ENCODE results near the gene TRAF3. TPM values are rescaled to one million over a fixed set of nuclear protein-coding genes. Genes with fewer than 3 reads are reported as not detected.

The TRAF3 gene
- total RNA-seq, 2 experiments from 2014 or later, result 66.4 to 83.7 TPM

DNA sequence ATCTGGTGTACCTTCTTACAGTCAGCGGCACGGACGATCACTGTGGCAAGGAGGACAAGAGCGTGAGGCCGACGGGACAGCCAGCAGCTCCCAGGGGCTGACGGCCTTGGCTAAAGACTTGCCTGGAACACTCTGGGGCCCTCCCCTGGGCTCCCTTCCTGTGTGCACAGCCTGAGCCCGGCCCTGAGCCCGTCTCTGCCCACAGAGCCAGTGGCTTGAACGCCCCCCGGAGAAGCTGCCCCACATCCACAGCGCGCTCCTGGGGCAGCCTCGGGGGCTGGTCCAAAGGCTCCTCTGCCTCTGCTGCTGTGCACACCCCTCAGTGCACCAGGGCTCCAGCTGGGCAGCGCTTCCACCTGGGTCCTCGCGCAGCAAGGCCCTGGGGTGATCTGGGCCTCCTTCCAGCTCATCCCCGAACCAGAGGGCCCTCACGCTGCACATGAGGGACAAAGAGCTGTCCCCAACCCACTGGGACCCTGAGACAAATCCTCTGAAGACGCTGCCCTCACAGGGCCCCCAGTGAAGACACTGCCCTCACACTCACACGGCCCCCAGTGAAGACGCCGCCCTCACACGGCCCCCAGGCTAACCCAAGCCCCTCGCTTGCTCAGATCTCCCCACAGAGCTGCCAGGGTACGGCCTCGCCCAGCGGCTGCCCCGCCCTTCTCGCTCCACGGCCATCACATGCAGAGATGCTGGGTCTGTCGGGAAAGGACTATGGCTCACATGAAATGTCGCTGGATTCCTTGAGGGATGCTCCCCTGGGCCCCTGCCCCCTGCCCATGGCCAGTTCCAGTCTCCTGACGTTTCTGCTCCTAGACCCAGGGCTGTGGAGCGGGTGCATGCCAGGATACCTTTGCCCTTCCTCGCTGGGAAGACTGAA lies 167.4 kb downstream of the TRAF3 start:
- Mint-ChIP-seq H3K36me3 (ENCODE audit: low read depth) (peaks cover 3% of the 10 kb centered on the region), H3K4me3 (no peak overlapping the region), H3K27me3 (no peaks in the 10 kb centered on the region), H3K9me3 (ENCODE audit: low read depth) (no peaks in the 10 kb centered on the region), H3K4me1 (peaks cover 22% of the 10 kb centered on the region), H3K27ac (no peak overlapping the region)
- ChIA-PET POLR2A (interaction anchor here (0.6 kb wide), 1 partner anchor 9 kb away, joined by 10 read pairs; no protein-coding TSS in a partner anchor), CTCF (interaction anchor here (0.7 to 1.1 kb wide), 2 partner anchors 13 to 250 kb away, joined by 3 read pairs; no protein-coding TSS in a partner anchor)
- DNase-seq (no peak), ATAC-seq (no peak)
- intact Hi-C loops (cut with DNase I, micrococcal nuclease), result no loop called here

DNA sequence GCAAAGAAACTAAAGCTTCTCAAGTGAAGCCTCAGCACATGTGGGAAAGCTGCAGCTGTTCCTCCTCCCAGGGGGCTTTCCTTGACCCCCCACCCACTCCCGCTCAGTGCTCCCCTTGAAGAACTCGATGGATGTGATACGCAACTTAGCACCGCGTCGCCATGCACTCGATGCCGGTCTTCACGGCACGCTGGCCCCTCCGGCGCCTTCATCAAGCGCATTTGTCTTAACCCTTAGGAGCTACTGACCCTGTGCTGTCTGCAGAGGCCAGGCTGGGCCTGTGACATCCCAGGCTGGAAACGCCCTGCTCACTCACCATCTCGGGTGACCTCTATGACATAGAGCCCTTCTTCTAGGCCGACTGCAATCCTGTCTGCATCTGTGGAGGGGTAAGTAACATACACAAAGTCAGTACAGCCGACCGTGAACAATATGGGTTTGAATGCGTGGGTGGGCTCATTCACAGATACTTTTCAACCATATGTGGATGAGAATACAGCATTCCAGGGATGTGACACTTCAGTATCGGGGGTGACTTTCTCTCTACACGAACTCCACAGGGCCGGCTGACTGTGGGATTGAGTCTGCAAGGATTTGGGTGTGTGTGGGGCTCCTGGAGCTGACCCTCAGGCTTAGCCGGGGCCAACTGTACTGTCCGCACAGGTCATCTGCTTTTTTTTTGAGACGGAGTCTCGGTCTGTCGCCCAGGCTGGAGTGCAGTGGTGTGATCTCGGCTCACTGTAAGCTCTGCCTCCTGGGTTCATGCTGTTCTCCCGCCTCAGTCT lies 168.3 kb downstream of the TRAF3 start:
- Mint-ChIP-seq H3K4me3 (no peak overlapping the region), H3K36me3 (ENCODE audit: low read depth) (peaks cover 3% of the 10 kb centered on the region), H3K27me3 (no peaks in the 10 kb centered on the region), H3K4me1 (peaks cover 22% of the 10 kb centered on the region), H3K9me3 (ENCODE audit: low read depth) (no peaks in the 10 kb centered on the region), H3K27ac (no peak overlapping the region)
- POLR2A ChIA-PET, result no interaction called here
- ATAC-seq (no peak), DNase-seq (no peak)
- CTCF ChIA-PET, result interaction anchor here (0.7 kb wide), 1 partner anchor 507 kb away, joined by 3 read pairs; no protein-coding TSS in a partner anchor
- intact Hi-C loops (cut with DNase I, micrococcal nuclease), result no loop called here

DNA sequence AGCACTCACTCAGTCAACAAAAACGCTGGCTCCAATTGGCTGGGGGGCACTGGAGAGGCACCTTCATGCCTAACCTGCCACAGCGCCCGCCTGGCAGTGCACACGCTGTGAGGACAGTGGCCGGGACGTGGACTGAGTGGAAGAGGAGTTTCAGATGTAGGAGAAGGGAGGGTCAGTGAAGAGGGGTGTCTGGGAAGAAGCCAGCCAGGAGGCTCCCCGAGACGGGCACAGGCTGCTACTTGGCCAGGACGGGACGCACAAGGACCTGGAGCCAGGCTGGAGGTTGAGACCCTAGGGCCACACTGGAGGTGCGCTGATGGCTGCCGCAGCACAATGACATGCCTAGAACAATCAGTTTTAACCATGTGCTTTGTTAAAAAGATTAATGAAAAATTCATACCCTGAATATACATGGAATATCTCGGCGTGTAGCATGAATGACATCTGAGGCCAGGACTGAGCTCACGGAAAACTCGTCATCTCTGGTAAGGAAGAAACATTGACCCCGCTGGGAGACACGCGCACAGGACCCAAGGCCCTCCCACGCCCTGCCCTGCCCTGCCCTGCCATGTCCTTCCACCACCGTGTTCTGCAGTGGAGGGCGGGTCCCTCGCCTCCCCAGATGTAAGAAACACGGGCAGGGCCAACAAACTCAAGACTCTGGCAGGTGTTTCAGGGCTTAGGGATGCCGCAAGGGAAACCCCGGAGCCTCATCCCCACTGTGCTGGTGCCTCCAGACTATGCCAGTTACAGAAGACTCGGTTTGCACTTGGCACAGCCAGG lies 170.3 kb downstream of the TRAF3 start:
- CTCF ChIA-PET, result interaction anchor here (0.7 kb wide), 1 partner anchor 549 kb away, joined by 3 read pairs; no protein-coding TSS in a partner anchor

DNA sequence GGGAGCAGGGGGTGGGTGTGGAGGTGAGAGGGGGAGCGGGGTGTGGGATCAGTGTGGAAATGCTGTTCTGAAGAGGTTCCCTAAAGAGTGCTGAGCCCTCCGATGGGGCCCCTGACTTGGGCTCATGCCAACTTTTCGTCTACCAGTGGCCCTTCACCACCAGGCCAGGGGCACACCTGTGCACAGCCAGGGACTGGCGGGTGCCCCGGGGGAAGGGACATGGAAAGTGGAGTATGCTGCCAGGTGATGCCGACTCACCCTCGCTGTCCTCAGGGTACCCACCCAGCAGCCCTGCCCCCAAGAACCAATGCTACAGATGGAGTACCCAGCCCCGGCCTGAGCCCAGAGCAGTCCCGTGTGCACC lies 171.4 kb downstream of the TRAF3 start:
- Mint-ChIP-seq H3K9me3 (ENCODE audit: low read depth) (no peaks in the 10 kb centered on the region), H3K4me1 (peaks cover 22% of the 10 kb centered on the region), H3K27me3 (no peaks in the 10 kb centered on the region), H3K4me3 (peak overlapping the region; percentile 11), H3K27ac (peak overlapping the region; percentile 72), H3K36me3 (ENCODE audit: low read depth) (peaks cover 3% of the 10 kb centered on the region)
- POLR2A ChIA-PET, result no interaction called here
- intact Hi-C loops (cut with DNase I, micrococcal nuclease), result no loop called here
- DNase-seq (no peak), ATAC-seq (no peak)
- CTCF ChIA-PET, result no interaction called here

More for the DNA sequence above, 170.3 kb downstream of the TRAF3 start:
- H3K9me3 Mint-ChIP-seq (ENCODE audit: low read depth), result no peaks in the 10 kb centered on the region
- intact Hi-C loops (cut with DNase I, micrococcal nuclease), result no loop called here
- H3K4me1 Mint-ChIP-seq, result peaks cover 22% of the 10 kb centered on the region
- ATAC-seq (no peak), DNase-seq (no peak)
- H3K36me3 Mint-ChIP-seq (ENCODE audit: low read depth), result peaks cover 3% of the 10 kb centered on the region
- H3K4me3 Mint-ChIP-seq, result no peak overlapping the region
- POLR2A ChIA-PET, result no interaction called here
- no peaks in the 10 kb centered on the region for H3K27me3 Mint-ChIP-seq
- no peak overlapping the region for H3K27ac Mint-ChIP-seq

DNA sequence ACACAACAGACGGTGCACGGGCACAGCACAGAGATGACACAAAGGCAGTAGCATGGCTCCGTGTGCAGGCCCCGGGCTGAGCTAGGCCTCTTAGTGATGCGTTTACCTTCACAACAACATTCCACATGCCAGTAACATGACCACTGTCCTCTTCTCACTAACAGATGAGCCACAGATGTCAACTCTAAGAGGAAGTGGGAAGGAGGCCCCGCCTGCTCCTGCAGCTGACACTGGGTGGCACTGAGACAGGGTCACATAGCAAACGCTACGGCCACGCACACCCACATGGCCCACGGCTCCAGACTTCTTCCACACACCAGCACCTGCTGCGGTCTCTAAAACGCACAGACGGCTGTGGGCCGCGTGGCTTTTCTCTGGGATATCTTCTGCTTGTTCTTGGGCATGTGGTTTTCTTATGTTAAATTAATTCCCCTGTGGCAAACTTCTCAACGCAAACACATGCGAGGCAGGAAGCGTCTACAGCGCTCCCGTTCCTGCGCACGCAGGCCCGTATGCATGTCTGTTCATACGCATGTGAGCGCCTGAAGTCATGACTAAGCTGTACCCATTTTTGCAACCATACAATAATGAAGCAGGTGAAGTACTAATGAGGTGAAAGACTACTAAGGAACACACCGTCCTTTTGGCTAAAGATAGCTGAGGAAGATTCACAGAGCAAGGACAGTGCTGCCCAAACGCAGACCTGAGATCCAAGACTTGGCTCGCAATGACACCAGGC lies 172.0 kb downstream of the TRAF3 start:
- POLR2A ChIA-PET, result no interaction called here
- Mint-ChIP-seq H3K4me3 (peak overlapping the region; percentile 11), H3K9me3 (ENCODE audit: low read depth) (no peaks in the 10 kb centered on the region), H3K36me3 (ENCODE audit: low read depth) (peaks cover 3% of the 10 kb centered on the region), H3K27me3 (no peaks in the 10 kb centered on the region), H3K4me1 (peaks cover 22% of the 10 kb centered on the region), H3K27ac (peak overlapping the region; percentile 72)
- DNase-seq, result peak; percentile 60
- CTCF ChIA-PET, result interaction anchor here (1.2 kb wide), 1 partner anchor 254 kb away, joined by 3 read pairs; no protein-coding TSS in a partner anchor
- peak; percentile 79 for ATAC-seq
- intact Hi-C loops (cut with DNase I, micrococcal nuclease), result no loop called here

DNA sequence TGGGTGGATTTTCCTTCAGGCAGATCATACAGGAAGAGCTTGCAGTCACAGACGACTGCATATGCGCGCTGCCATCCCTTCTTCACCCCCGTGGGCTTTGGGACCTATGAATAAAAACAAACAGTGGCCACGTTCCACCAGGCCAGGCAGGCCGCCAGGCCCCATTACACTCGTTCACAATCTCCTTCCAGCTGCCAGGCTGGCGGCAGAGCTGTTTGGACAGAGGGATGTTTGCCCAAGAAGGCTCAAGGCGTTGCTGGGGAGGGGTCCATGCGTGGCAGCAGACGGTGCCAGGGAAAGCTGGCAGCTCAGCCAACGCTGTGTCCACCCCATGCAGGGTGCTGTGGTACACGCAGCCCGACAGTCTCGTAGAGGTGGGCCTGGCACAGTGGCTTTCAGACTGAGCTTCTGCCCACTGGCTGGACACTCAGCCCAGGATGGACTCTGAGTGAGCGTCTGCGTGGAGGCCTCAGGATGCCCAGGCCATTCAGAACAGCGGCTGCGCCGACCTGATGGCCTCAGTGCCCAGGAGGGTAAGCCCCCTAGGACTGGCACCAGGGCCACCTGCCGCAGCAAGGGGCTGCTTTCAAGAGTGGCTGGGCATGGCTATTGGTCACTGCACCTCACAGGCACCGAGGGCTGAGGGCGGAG lies 172.7 kb downstream of the TRAF3 start:
- ATAC-seq (no peak), DNase-seq (no peak)
- Mint-ChIP-seq H3K4me1 (peaks cover 22% of the 10 kb centered on the region), H3K4me3 (no peak overlapping the region), H3K27ac (no peak overlapping the region), H3K27me3 (no peaks in the 10 kb centered on the region), H3K36me3 (ENCODE audit: low read depth) (peaks cover 3% of the 10 kb centered on the region), H3K9me3 (ENCODE audit: low read depth) (no peaks in the 10 kb centered on the region)
- intact Hi-C loops (cut with DNase I, micrococcal nuclease), result no loop called here
- ChIA-PET POLR2A (no interaction called here), CTCF (interaction anchor here (0.6 to 1.2 kb wide), 2 partner anchors 255 to 383 kb away, joined by 3 to 4 read pairs; no protein-coding TSS in a partner anchor)

DNA sequence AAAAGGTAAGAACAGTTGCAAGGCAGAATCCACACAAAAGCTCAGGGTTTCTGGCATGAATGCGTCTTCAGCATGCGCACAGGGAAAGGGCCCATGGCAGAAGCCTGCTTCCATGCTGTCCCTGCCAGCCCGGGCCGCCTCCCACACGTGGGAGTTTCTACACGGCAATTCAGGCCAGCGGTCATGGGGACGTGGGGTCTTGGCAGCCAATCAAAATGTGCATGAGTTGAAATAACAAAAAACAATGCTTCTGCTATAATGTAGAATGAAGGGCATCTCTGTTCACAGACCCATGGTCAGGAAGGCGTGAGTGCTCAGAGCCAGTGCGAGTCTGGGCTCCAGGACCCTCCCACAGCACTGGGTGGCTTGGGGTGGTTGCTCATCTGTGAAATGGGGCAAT lies 173.8 kb downstream of the TRAF3 start:
- no peak for DNase-seq
- intact Hi-C loops (cut with DNase I, micrococcal nuclease), result no loop called here
- H3K9me3 Mint-ChIP-seq (ENCODE audit: low read depth), result no peaks in the 10 kb centered on the region
- no peak overlapping the region for H3K4me3 Mint-ChIP-seq
- POLR2A ChIA-PET, result no interaction called here
- H3K4me1 Mint-ChIP-seq, result peaks cover 22% of the 10 kb centered on the region
- H3K27ac Mint-ChIP-seq, result no peak overlapping the region
- CTCF ChIA-PET, result no interaction called here
- no peaks in the 10 kb centered on the region for H3K27me3 Mint-ChIP-seq
- ATAC-seq, result no peak
- H3K36me3 Mint-ChIP-seq (ENCODE audit: low read depth), result peaks cover 3% of the 10 kb centered on the region

DNA sequence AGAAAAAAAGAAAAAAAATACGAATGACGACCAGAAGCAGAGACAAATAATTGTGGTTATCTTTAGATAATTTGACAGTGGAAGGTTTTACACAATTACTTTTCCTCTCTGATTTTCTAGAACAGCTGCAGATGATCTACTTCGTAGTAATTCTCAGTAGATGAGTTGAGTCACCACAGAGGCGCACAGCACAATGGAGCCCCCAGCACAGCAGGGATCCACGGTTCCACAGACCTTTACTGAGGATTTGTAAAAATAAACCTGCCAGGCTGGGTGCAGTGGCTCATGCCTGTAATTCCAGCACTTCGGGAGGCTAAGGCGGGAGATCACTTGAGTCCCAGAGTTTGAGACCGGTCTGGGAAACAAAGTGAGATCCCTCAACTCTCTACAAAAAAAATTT lies 174.6 kb downstream of the TRAF3 start:
- ChIA-PET CTCF (no interaction called here), POLR2A (no interaction called here)
- DNase-seq (no peak), ATAC-seq (no peak)
- peaks cover 3% of the 10 kb centered on the region for H3K36me3 Mint-ChIP-seq (ENCODE audit: low read depth)
- H3K9me3 Mint-ChIP-seq (ENCODE audit: low read depth), result no peaks in the 10 kb centered on the region
- intact Hi-C loops (cut with DNase I, micrococcal nuclease), result no loop called here
- no peak overlapping the region for H3K27ac Mint-ChIP-seq
- no peaks in the 10 kb centered on the region for H3K27me3 Mint-ChIP-seq
- H3K4me3 Mint-ChIP-seq, result no peak overlapping the region
- H3K4me1 Mint-ChIP-seq, result peaks cover 18% of the 10 kb centered on the region

DNA sequence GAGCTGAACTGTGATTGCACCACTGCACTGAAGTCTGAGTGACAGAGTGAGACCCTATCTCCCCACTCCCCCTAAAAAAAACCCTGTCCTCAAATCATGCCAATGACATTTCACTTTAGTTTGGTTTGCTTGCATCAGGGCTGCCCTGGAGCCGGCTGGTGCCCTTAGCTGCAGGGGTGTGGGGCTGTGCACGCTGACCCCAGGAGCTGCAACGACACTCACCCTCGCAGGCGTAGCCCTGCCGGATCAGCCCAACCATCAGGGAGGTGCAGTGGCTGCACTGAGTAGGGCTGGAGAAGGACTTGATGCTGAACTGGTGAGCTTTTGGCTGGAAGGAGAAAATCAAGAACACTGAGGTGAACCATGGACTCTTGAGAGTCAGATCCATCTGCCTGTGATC lies 175.0 kb downstream of the TRAF3 start:
- Mint-ChIP-seq H3K9me3 (ENCODE audit: low read depth) (no peaks in the 10 kb centered on the region), H3K27me3 (no peaks in the 10 kb centered on the region), H3K4me3 (no peak overlapping the region), H3K27ac (no peak overlapping the region), H3K36me3 (ENCODE audit: low read depth) (peaks cover 3% of the 10 kb centered on the region), H3K4me1 (peaks cover 13% of the 10 kb centered on the region)
- POLR2A ChIA-PET, result no interaction called here
- CTCF ChIA-PET, result interaction anchor here (0.6 kb wide), 1 partner anchor 98 kb away, joined by 3 read pairs; no protein-coding TSS in a partner anchor
- DNase-seq, result no peak
- intact Hi-C loops (cut with DNase I, micrococcal nuclease), result no loop called here
- ATAC-seq, result no peak

DNA sequence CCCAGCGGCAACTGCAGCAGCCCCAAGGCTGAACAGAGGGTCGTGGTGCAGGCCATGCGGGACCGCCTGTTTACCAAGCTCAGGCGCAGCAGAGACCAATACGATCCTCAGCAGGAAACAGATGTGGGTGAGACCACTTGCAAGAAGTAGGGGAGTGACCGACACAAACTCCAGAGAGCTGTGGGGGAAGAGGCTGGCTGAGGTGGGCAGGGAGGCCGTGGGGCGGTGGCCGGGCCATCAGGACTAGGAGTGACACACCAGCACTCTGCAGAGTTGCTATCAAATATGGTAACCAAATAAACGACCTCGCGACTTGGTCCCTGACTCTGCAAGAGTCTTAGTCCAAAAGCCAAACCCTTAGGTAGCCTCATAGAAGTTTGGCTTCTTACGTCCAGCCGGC lies 175.9 kb downstream of the TRAF3 start:
- Mint-ChIP-seq H3K4me3 (no peak overlapping the region), H3K27ac (no peak overlapping the region), H3K4me1 (peaks cover 10% of the 10 kb centered on the region), H3K27me3 (no peaks in the 10 kb centered on the region), H3K36me3 (ENCODE audit: low read depth) (peaks cover 3% of the 10 kb centered on the region), H3K9me3 (ENCODE audit: low read depth) (no peaks in the 10 kb centered on the region)
- ATAC-seq (no peak), DNase-seq (no peak)
- ChIA-PET CTCF (interaction anchor here (0.6 kb wide), 1 partner anchor 97 kb away, joined by 3 read pairs; no protein-coding TSS in a partner anchor), POLR2A (interaction anchor here (0.6 kb wide), 1 partner anchor 299 kb away, joined by 8 read pairs; no protein-coding TSS in a partner anchor)
- intact Hi-C loops (cut with DNase I, micrococcal nuclease), result no loop called here
